CD4-positive, alpha-beta T cell (primary cell): Measurements from ENCODE around the gene DGUOK. TPM values are rescaled to one million over a fixed set of nuclear protein-coding genes. Genes with fewer than 3 reads are reported as not detected.

ENCODE experiments used
- ATAC-seq: fragments of 200-7000 bp; cut with Tn5 transposase; one replicate; pipeline ENCODE4 v1.10.0; 2022; ENCODE audit warnings: mild to moderate bottlenecking; ENCODE audit not compliant: poor library complexity
- CTCF ChIA-PET: fragments of 350-600 bp; sonication (Branson Sonifier 250); formaldehyde crosslinking; loops from one replicate; lab custom pipeline; 2021; ENCODE audit warnings: antibody characterized with exemption, inconsistent platforms; lab: Charles Lee
- POLR2A ChIA-PET: fragments of 350-600 bp; sonication (Branson Sonifier 250); formaldehyde crosslinking; loops from one replicate; lab custom pipeline; 2021; ENCODE audit warnings: antibody characterized with exemption, inconsistent platforms; lab: Charles Lee
- DNase-seq, 14 experiments: peaks; one replicate each; pipeline ENCODE4 v3.0.0-alpha.2; 2013 to 2020; ENCODE audit warnings: mixed read lengths in 2 of 14
- H3K27ac ChIP-seq, 2 donors: one replicate each; pipeline versions ENCODE4 v1.5.1 to v1.7.0; 2013; ENCODE audit warnings: low read length in 2 of 2, low read depth in 1 of 2, mild to moderate bottlenecking in 1 of 2
- H3K27me3 ChIP-seq, 2 experiments: 1 replicate in 1 of 2; 2 replicates in 1 of 2; pipeline versions ENCODE4 v1.6.1 to v1.7.0; 2013; ENCODE audit warnings: low read length in 2 of 2, control low read depth in 1 of 2, mild to moderate bottlenecking in 1 of 2, moderate library complexity in 1 of 2; ENCODE audit not compliant: insufficient read depth in 2 of 2, control insufficient read depth in 1 of 2
- H3K36me3 ChIP-seq: one replicate; pipeline ENCODE4 v1.6.1; 2013; ENCODE audit warnings: low read length, control low read depth; ENCODE audit not compliant: insufficient read depth
- H3K4me1 ChIP-seq: one replicate; pipeline ENCODE4 v1.6.1; 2013; ENCODE audit warnings: low read length, control low read depth; ENCODE audit not compliant: insufficient read depth
- H3K4me3 ChIP-seq: one replicate; pipeline ENCODE4 v1.5.1; 2013; ENCODE audit warnings: mild to moderate bottlenecking, low read length, moderate library complexity
- H3K9me3 ChIP-seq, 2 experiments: 1 replicate in 1 of 2; 2 replicates in 1 of 2; pipeline versions ENCODE4 v1.6.1 to v1.7.0; 2013; ENCODE audit warnings: low read length in 2 of 2, mild to moderate bottlenecking in 2 of 2, control low read depth in 1 of 2, moderate library complexity in 1 of 2; ENCODE audit not compliant: control insufficient read depth in 1 of 2, insufficient read depth in 1 of 2
- H3K27ac Mint-ChIP-seq: one replicate; pipeline ENCODE4 v1.8.0; 2020; ENCODE audit warnings: mixed read lengths
- H3K27me3 Mint-ChIP-seq: one replicate; pipeline ENCODE4 v1.8.0; 2021; ENCODE audit warnings: mixed read lengths
- H3K36me3 Mint-ChIP-seq: one replicate; pipeline ENCODE4 v1.8.0; 2021; ENCODE audit warnings: low read depth, mixed read lengths
- H3K4me1 Mint-ChIP-seq: one replicate; pipeline ENCODE4 v1.8.0; 2021; ENCODE audit warnings: low read depth, mixed read lengths
- H3K4me3 Mint-ChIP-seq: one replicate; pipeline ENCODE4 v1.8.0; 2020; ENCODE audit warnings: mild to moderate bottlenecking, mixed read lengths
- H3K9me3 Mint-ChIP-seq: one replicate; pipeline ENCODE4 v1.8.0; 2020; ENCODE audit warnings: mixed read lengths
- CTCF ChIP-seq: fragments of 200-600 bp; IDR thresholded peaks from one replicate; pipeline ENCODE4 v1.8.0; 2022; ENCODE audit warnings: antibody characterized with exemption, mild to moderate bottlenecking
- intact Hi-C, 2 experiments: fragments of 100-400 bp; cut with DNase I in 1 of 2; cut with micrococcal nuclease in 1 of 2; formaldehyde crosslinking; loops; one replicate each; pipeline versions ENCODE4 v1.15.1 to v1.9.0; 2023 to 2025; cut with DNase I, micrococcal nuclease
- total RNA-seq, 174 experiments: library from RNA in 2 of 174; stranded (reverse) in 2 of 174; gene quantifications; one replicate each; pipeline ENCODE4 v1.2.3 and lab custom pipeline; 2021 to 2026

Gene DGUOK
- total RNA-seq, 2 experiments from 2014 or later = 30.5 to 32.0 TPM

GRCh38 chr2:73892631-73893329 lies 33.9 kb upstream of the DGUOK start, which contains the start of gene ACTG2:
ACTG2 (plus strand) TSS chr2:73893008; CDS start chr2:73901312, 8,304 bp downstream.
- no peaks in the 10 kb centered on the region for H3K27me3 ChIP-seq
- ChIA-PET CTCF (interaction anchor here (0.6 kb wide), 1 partner anchor 61 kb away, joined by 3 read pairs; no protein-coding TSS in a partner anchor), POLR2A (no interaction called here)
- Mint-ChIP-seq H3K27ac (no peak within 1 kb of the TSS), H3K27me3 (no peaks in the 10 kb centered on the region), H3K9me3 (no peaks in the 10 kb centered on the region), H3K4me1 (peaks cover 30% of the 10 kb centered on the region), H3K4me3 (no peak within 1 kb of the TSS), H3K36me3 (no peaks in the 10 kb centered on the region)
- no peak for DNase-seq
- no peak for TF ChIP-seq CTCF
- no peaks in the 10 kb centered on the region for H3K36me3 ChIP-seq
- ATAC-seq = no peak
- intact Hi-C loops = no loop called here
- no peaks in the 10 kb centered on the region for H3K9me3 ChIP-seq
- H3K4me3 ChIP-seq = no peak within 1 kb of the TSS
- H3K4me1 ChIP-seq = peaks cover 23% of the 10 kb centered on the region
- no peak within 1 kb of the TSS for H3K27ac ChIP-seq

DNA sequence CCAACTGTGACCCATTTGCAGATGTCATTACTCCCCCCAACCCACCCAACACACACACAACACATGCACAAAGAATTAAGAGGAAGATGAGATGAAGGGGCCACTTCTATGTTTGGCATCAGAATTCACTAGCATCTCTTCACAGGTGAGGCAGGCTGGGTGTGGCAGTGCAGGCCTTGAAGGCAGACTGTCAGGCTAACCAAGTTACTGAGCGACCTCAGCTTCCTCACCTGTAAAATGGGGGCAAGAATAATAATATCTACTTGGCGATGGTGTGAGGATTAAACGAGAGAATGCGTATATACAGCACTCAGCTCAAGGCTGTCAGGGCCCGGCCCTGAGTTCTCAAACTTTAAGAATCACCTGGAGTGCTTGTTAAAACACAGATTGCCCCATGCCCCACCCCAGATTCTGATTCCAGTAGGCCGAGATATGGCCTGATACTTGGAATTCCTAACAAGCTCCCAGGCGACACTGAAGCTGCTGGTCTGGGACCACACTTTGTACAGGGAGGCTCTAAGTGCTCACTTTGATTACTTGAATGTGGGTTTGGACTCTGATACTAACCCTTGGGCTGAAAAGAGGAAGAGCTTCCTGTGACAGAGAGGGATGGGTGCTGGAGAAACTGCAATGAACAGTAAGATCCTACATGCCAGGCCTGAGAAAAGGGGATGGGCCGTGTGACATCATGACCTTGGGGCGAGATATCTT lies 32.8 kb upstream of the DGUOK start:
- Mint-ChIP-seq H3K4me3 (no peak overlapping the region), H3K36me3 (no peaks in the 10 kb centered on the region), H3K27me3 (no peaks in the 10 kb centered on the region), H3K4me1 (peaks cover 24% of the 10 kb centered on the region), H3K27ac (peak overlapping the region; percentile 45), H3K9me3 (no peaks in the 10 kb centered on the region)
- CTCF ChIA-PET = no interaction called here
- intact Hi-C loops = no loop called here
- no peaks in the 10 kb centered on the region for H3K36me3 ChIP-seq
- no peak overlapping the region for H3K4me3 ChIP-seq
- H3K27me3 ChIP-seq = no peaks in the 10 kb centered on the region
- DNase-seq (no peak), ATAC-seq (no peak)
- POLR2A ChIA-PET = no interaction called here
- H3K4me1 ChIP-seq = peaks cover 21% of the 10 kb centered on the region
- no peak overlapping the region for H3K27ac ChIP-seq
- TF ChIP-seq CTCF = no peak
- no peaks in the 10 kb centered on the region for H3K9me3 ChIP-seq

GRCh38 chr2:73894475-73894850 lies 32.2 kb upstream of the DGUOK start:
- POLR2A ChIA-PET = no interaction called here
- CTCF ChIA-PET = no interaction called here
- Histone ChIP-seq H3K36me3 (no peaks in the 10 kb centered on the region), H3K27ac (no peak overlapping the region), H3K4me1 (peaks cover 21% of the 10 kb centered on the region), H3K4me3 (no peak overlapping the region), H3K9me3 (no peaks in the 10 kb centered on the region), H3K27me3 (no peaks in the 10 kb centered on the region)
- H3K27me3 Mint-ChIP-seq = no peaks in the 10 kb centered on the region
- H3K9me3 Mint-ChIP-seq = no peaks in the 10 kb centered on the region
- no peak for DNase-seq
- no peaks in the 10 kb centered on the region for H3K36me3 Mint-ChIP-seq
- peak overlapping the region; percentile 45 for H3K27ac Mint-ChIP-seq
- peaks cover 24% of the 10 kb centered on the region for H3K4me1 Mint-ChIP-seq
- intact Hi-C loops = no loop called here
- no peak overlapping the region for H3K4me3 Mint-ChIP-seq
- ATAC-seq = no peak
- TF ChIP-seq CTCF = no peak
